Activated CD4-positive, alpha-beta T cell treated with anti-CD3 and anti-CD28 coated beads for 48 hours (primary cell): ENCODE results near the gene PIP4K2A.
A peak's percentile ranks its signal among the peaks of the same experiment; 100 is the strongest.

ENCODE experiments used
- DNase-seq: peaks from one replicate; pipeline ENCODE4 v3.0.0-alpha.2; 2020

Gene PIP4K2A

DNA sequence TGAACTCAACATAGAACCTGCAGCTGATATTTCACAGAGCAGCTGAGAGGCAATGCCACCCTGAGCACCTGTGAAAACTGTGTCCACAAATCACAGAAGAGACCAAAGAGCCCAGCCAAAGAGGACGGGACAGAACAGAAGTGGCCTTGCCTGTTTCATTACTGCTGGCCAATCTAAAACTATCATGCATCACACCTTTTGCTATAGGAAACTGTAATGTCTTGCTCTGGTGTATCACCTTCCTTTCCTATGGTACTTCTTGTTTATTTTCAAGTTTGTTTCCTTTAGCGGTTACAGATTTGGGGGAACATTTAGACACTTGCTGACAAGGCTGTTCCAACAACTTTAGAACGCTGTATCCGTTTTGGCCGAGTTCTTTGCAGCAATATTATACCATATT is 80.3 kb downstream of the PIP4K2A start:
- DNase-seq: no peak

GRCh38 chr10:22633528-22633927 is 80.8 kb downstream of the PIP4K2A start:
- no peak for DNase-seq

GRCh38 chr10:22633106-22633505 is 81.3 kb downstream of the PIP4K2A start:
- DNase-seq: no peak

DNA sequence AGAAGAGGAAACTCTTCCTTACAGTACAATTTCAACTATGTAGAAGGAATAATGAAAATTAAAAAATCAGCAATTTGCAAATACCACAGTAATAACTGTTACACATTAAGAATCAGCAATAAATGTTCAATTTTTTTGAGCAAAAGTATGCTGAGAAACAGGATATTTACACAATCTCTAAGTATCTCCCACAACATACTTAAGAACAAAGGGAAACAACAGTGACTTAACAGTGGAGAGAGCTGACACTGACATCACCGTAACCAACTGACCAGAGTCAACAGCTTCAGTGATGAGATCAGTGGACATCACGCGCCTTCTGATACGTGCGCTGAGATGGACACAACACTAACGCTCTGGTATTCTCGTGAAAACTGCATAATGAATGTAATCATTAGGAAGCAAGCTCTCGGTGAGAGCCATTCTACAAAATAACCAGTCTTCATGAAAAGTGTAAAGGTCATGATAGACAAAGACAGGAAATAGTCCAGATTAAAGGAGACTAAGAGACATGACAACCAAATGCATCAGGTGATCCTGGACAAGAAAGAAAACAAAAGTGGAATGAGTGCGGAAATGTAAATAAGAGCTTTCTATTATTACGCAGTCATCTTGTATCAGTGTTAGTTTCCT is 82.6 kb downstream of the PIP4K2A start:
- no peak for DNase-seq

DNA sequence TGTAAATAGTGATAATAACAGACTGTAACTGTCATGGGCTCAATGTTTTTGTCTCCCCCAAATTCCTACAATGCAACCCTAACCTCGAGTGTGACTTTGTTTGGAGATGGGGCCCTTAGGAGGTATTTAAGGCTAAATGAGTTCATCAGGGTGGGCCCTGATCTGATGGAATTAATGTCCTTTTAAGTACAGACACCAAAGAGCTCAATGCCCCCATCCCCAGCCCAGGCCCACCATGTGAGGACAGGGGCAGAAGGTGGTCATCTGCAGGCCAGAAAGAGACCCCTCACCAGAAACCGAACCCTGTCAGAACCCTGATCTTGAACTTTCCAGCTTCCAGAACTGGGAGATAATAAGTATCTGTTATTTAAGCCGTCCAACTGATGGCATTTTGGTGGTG is 83.2 kb downstream of the PIP4K2A start:
- DNase-seq: no peak

GRCh38 chr10:22630234-22631174 is 83.9 kb downstream of the PIP4K2A start:
- peak; percentile 50 for DNase-seq

GRCh38 chr10:22629852-22630233 is 84.5 kb downstream of the PIP4K2A start:
- peak; percentile 63 for DNase-seq

GRCh38 chr10:22629126-22629525 is 85.3 kb downstream of the PIP4K2A start:
- DNase-seq: no peak

DNA sequence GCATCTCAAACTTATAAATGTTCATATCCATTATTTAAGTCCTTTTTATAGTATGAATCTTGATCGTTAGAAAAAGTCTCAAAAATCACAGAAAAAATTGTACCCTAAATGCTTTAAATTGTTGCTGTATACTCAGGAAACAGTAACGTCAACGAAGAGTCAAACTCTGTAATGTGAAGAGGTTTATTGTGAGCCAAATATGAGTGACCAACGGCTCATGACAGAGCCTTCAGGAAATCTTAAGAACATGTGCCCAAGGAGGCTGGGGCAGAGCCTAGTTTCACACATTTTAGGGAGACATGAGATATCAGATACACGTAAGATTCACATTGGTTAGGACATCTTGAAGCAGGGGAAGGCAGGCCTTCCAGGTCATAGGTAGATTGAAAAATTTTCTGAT is 86.1 kb downstream of the PIP4K2A start:
- no peak for DNase-seq

- DNase-seq: no peak
Observed at GRCh38 chr10:22626784-22627183, 87.6 kb downstream of the PIP4K2A start.

DNA sequence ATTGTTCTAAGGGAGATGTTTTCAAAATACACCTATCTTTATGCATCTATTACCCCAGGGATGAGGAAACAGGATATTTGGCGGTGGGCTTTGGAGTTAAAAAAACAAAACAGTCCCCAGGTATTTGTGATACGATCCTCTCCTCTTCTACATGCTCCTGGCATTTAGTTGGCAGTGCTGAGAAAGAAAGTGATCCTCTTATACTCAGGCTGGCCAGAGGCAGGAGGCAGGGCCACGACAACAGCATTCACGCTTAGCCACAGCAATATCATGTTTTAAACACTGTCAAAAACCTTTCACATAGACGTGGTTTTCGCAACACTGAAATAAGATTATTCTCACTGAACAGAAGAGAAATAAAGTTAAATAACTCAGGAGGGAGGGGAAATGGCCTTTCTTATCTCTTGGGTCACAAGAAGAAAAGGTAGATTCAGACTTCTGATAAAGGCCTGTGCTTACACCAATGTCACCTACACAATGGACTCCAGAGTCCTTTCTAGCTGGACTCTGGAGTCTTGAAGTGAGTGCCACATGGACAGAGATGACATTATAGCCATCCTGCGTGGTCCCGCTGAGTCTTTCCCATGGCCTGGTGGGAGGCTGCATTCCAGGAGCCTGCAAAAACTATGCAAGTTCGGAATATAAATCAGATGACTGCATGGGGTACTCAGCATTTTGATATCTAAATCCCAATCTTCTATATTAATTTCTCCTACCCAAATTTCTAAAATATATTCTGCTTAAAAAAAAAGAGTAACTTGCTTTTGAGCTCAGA is 88.7 kb downstream of the PIP4K2A start:
- DNase-seq: no peak

DNA sequence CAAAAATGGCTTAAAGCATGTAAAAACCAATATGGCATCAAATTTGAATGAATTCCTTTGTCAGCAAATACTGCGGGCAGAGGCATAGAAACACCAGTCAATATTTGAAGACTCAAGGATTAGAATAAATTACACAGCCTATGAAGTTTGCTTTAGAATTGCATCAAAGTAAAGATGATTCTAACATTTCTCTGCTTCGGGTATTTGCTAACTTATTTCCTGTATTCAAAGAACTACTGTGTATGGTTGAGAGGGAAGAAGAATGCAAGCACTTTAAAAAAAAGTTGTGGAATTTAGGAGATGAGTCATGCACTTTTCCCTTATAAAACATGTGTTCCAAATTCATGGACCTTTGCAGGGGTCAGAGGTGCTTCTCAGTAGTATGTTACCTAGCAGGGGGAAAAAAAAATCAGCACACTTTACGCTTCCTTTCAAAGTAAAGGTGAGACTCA is 90.1 kb downstream of the PIP4K2A start:
- no peak for DNase-seq

DNA sequence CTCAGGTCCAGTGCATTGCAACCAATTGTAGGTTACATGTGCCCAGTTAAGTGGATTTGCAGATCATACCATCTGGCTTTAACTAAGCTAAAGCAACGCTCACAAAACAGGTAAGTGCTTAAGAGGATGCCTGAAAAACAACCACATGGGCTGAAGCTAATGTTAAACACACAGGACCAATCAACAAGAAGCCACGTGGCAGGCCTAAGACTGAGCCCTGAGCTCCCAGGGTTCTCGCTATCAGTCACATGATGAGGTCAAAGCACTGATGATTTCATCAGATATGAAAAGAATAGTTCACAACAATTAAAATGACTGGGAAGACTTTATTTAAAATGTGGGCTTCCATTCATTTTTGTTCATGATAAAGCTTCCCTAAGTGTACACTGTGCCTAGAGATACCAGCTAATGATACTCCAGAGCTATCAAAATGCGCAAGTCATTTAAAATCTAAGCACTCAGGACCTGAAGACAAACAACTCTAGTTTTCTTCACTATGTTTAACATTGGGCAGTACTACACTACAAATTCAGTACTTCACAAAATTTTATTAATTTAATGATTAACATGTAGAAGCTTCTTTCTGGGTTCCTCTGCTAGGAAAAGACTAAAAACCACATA is 90.6 kb downstream of the PIP4K2A start:
- peak; percentile 58 for DNase-seq

GRCh38 chr10:22622242-22622806 is 92.1 kb downstream of the PIP4K2A start:
- DNase-seq: no peak

- DNase-seq: no peak
Observed at GRCh38 chr10:22621726-22622125, 92.7 kb downstream of the PIP4K2A start.

DNA sequence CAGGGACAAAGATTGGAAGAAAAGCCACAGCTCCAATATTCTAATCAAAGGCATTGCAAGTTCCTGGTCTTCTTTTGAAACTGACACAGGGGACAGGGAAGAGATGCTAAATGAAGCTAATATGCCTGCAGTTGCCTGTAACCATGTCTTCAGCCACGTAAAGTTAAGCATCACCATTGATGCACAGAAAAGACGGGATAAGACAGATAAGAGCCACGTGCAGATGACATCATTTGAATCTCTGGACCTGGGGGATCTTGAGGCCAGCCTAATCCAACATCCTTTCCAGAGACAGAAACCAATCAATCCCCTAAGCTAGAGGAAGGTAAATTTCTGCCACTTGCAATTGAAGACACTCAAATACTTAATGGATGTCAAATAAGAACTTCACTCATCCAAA is 93.4 kb downstream of the PIP4K2A start:
- no peak for DNase-seq

DNA sequence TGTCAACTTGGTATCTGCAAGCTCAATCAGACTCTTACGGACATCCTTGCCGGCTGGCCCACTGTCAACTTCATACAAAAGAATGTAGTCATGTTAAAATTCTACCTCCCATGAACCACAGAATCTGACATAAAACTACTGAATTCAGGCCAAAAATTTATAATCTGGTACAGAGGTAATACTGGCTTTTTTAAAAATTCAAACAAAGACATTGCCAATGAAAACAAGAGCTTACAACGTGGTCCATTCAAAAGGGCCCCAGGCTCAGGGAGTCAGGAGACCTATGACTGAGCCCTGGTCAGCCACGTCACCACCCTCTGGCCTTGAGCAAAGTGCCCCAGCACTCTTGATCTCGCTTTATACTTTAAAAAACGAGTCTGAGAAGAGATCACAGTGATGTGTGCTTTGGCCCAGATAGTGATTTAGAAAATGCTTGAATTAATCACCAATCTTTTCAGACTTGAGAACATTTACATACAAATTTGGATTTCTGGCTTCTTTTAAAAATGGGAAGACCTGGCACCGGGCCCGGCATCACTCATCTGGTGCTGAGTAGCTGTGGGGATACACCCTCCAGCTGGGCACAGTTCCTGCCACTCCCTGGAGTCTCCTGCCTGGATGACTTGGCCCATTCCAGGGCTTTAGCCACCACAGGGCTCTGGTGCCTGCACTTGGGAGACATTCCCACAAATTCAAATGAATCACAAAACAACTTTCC is 94.1 kb downstream of the PIP4K2A start:
- no peak for DNase-seq

DNA sequence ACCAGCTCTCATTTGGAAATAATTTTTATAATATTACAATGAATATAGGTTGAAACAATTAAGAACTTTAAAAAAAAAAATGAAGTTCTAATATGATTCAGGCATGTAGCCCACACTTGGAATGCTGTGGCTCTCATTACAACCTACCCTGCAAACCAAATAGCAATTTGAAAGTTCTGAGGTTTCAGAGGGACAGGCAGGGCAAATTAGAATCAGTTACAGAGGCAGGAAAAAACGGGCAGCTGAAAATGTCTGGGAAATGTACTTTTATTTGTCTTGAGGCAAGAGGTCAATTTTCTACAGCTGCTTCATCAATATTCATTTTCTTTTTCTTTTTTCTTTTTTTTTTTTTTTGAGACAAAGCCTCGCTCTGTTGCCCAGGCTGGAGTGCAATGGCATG is 95.3 kb downstream of the PIP4K2A start:
- no peak for DNase-seq

DNA sequence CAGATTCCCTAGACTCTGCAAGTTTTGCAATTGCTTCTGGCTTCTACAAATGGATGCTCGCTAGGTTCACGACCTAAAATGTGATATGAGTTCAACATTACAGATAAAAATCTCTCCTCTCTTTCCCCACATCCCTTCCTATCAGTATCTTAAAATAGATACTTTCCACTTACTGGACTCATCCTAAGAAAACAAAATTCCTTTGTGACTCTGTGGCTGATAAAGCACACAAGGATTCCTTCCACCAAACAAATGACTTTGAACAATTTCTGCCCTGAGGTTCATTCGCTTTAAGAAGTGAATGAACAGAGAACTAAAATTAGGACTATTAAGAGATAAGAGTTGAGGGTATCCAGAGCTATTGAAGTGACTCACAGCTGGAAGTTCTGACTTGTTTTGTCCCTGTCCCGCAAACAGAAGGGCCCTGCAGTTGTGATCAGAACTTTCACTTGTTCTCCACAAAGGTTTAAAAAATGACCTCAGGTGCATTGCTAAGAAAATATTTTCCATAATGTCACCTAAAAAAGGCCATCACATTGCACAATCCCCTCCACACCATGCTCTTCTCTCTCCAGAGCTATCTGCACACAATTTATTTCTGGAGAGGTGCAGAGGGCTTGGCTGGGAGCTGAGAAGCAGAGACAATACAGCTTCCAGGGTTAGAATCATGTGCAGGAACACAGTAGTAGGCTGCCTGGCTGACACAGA is 96.1 kb downstream of the PIP4K2A start:
- DNase-seq: no peak

GRCh38 chr10:22617516-22617915 is 96.9 kb downstream of the PIP4K2A start:
- no peak for DNase-seq

DNA sequence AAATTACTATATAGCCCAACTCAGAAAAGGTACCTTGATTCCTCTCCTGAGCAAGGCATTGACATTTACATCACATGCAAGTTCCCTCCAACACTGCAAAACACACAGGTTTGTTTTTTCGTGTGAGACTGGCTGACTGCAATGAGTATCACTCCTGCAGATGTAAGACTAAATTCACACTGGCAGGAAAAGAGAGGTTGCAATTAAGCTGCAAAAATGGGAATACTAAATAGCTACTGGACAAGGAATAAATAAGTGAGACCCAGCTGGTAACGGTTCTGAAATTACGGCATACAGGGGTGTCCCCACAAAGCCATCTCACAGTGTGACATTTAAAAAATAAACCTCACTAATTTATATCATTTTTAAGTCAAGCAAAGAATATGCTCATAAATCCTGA is 97.3 kb downstream of the PIP4K2A start:
- DNase-seq: no peak
